ENCODE data around the gene ACAP2.

DNA sequence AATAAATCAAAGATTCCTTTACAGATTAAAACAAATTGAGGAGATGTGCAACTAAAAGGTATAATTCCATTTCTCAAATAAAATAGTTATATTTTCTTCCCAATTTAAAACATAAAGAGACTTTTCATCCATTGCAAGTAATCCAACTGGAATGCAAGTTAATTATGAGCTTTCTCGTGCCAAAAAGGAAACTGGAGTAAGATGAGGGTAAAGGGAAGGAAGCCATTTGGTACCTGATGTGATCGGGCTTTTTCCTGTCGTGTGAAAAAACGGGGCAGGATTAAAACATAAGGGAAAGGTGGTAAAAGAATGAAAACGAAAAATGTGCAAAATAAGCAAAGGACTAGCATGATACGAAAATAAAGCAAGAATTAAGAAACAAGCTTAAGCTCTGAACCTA is 130.1 kb downstream of the ACAP2 start:
- TF ChIP-seq, protein P1, sequence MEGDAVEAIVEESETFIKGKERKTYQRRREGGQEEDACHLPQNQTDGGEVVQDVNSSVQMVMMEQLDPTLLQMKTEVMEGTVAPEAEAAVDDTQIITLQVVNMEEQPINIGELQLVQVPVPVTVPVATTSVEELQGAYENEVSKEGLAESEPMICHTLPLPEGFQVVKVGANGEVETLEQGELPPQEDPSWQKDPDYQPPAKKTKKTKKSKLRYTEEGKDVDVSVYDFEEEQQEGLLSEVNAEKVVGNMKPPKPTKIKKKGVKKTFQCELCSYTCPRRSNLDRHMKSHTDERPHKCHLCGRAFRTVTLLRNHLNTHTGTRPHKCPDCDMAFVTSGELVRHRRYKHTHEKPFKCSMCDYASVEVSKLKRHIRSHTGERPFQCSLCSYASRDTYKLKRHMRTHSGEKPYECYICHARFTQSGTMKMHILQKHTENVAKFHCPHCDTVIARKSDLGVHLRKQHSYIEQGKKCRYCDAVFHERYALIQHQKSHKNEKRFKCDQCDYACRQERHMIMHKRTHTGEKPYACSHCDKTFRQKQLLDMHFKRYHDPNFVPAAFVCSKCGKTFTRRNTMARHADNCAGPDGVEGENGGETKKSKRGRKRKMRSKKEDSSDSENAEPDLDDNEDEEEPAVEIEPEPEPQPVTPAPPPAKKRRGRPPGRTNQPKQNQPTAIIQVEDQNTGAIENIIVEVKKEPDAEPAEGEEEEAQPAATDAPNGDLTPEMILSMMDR (IDR thresholded peaks at IDR 0.05) = no peak
- TF ChIP-seq POLR2A (IDR thresholded peaks at IDR 0.05) = no peak
